ENCODE measurements around the gene COL12A1. TPM values are rescaled to one million over a fixed set of nuclear protein-coding genes. Genes with fewer than 3 reads are reported as not detected.
A peak's percentile ranks its signal among the peaks of the same experiment; 100 is the strongest.

Gene COL12A1
- total and polyA plus RNA-seq, 9 of the 15 experiments (the other 6 are each of a cell fraction or from before 2014, with no cell fraction given) = 0.11 TPM; not detected in 8

GRCh38 chr6:75243333-75244062 is 37.6 kb upstream of the COL12A1 start, which contains the start of gene COX7A2 (continued):
- TF ChIP-seq ZBTB5 (IDR thresholded peaks at IDR 0.05) (no peak), BRF1 (IDR thresholded peaks at IDR 0.05; ENCODE audit: borderline replicate concordance, extremely low read depth, insufficient read length) (no peak), TRIM28 (IDR thresholded peaks at IDR 0.05) (peak; percentile 40; the same call in 1 of the 2 replicates), NR4A1 (CRISPR knock-in tag; IDR thresholded peaks at IDR 0.05) (no peak), NR4A1 (tag; IDR thresholded peaks at IDR 0.05) (0 out of 2 replicates have a peak, but pooled peaks have one; percentile 51), BHLHE40 (IDR thresholded peaks at IDR 0.05; ENCODE audit: low read length) (peak; percentile 94), LEF1 (IDR thresholded peaks at IDR 0.05) (no peak), RNF219 (CRISPR knock-in tag; IDR thresholded peaks at IDR 0.05) (no peak), ZBTB11 (CRISPR knock-in tag; IDR thresholded peaks at IDR 0.05) (peak in 2 of 3 experiments; percentile 38 to 95; a peak in 2 of 6 replicates), EP300 (IDR thresholded peaks at IDR 0.05; ENCODE audit: low read length) (peak; percentile 60), HDAC3 (IDR thresholded peaks at IDR 0.05; ENCODE audit: borderline replicate concordance, partially characterized antibody) (peak; percentile 27), RHOXF2B (CRISPR knock-in tag; conservative IDR thresholded peaks at IDR 0.05) (no peak), RBM14 (IDR thresholded peaks at IDR 0.05; ENCODE audit: borderline replicate concordance, insufficient read depth, low read depth, low read length) (no peak), HNRNPUL1 (IDR thresholded peaks at IDR 0.05; ENCODE audit: low read length) (no peak), ATF6 (CRISPR knock-in tag; IDR thresholded peaks at IDR 0.05) (no peak), KLF13 (tag; IDR thresholded peaks at IDR 0.05; ENCODE audit: borderline replicate concordance, low read depth) (no peak), RAD51 (IDR thresholded peaks at IDR 0.05; ENCODE audit: borderline replicate concordance, low read depth) (peak; percentile 50; the same call in 1 of the 2 replicates), PURB (CRISPR knock-in tag; IDR thresholded peaks at IDR 0.05; ENCODE audit: low read depth) (no peak)

Data from K562 (cell line).